GM12878 (cell line): ENCODE results near the gene CROCC. TPM values are rescaled to one million over a fixed set of nuclear protein-coding genes. Genes with fewer than 3 reads are reported as not detected.

Experiments used
- ATAC-seq: fragments of 200-7000 bp; cut with Tn5 transposase; 3 replicates; pipeline ENCODE4 v1.9.1; 2020; ENCODE audit warnings: mild to moderate bottlenecking, moderate library complexity
- BruUV-seq: library from RNA; stranded (reverse); fragments of 400-500 nt; replicated peaks from 2 replicates; lab custom pipeline; 2021; lab: Mats Ljungman, UMichigan
- CTCF ChIA-PET: fragments of 300-600 bp; sonication (Branson Sonifier 250); formaldehyde crosslinking; extraction: SDS; loops from one replicate; lab custom pipeline; 2021; ENCODE audit warnings: inconsistent platforms; lab: Yijun Ruan, JAX
- POLR2A ChIA-PET: fragments of 350-600 bp; formaldehyde crosslinking; extraction: SDS; loops from one replicate; lab custom pipeline; 2021; ENCODE audit warnings: inconsistent platforms; lab: Charles Lee
- RAD21 ChIA-PET: fragments of 300-600 bp; sonication (Branson Sonifier 250); formaldehyde crosslinking; loops from one replicate; lab custom pipeline; 2023; ENCODE audit warnings: antibody characterized with exemption; ENCODE audit not compliant: unreplicated experiment; lab: Charles Lee
- SMC1A ChIA-PET: fragments of 300-600 bp; sonication (Branson Sonifier 250); formaldehyde crosslinking; loops from one replicate; lab custom pipeline; 2023; ENCODE audit not compliant: unreplicated experiment, uncharacterized antibody; lab: Charles Lee
- DNase-seq: peaks from one replicate; pipeline ENCODE4 v3.0.0-alpha.2; 2011; ENCODE audit warnings: low read depth, low spot score
- FAIRE-seq: peaks from 3 replicates; lab custom pipeline; 2011; peaks lifted over from hg19 to GRCh38; lab: Jason Lieb, UNC
- H2AFZ ChIP-seq: 2 replicates; pipeline ENCODE4 v1.6.0; 2011; ENCODE audit warnings: low read depth, low read length, control low read depth; ENCODE audit not compliant: control insufficient read depth
- H3K27ac ChIP-seq: 2 replicates; pipeline ENCODE4 v1.5.1; 2011; ENCODE audit warnings: control low read depth; ENCODE audit not compliant: control insufficient read depth, insufficient read depth
- H3K27me3 ChIP-seq, 2 experiments: replicated peaks in 1 of 2; 2 replicates each; pipeline versions ENCODE4 v1.6.0 to v1.6.1; 2011; ENCODE audit warnings: low read length in 1 of 2; ENCODE audit not compliant: control insufficient read depth in 2 of 2, insufficient read depth in 2 of 2
- H3K36me3 ChIP-seq, 2 experiments: 2 replicates each; pipeline ENCODE4 v1.5.1; 2011; ENCODE audit warnings: low read length in 1 of 2; ENCODE audit not compliant: control insufficient read depth in 2 of 2, insufficient read depth in 2 of 2
- H3K4me1 ChIP-seq: 2 replicates; pipeline ENCODE4 v1.6.1; 2011; ENCODE audit warnings: mild to moderate bottlenecking, low read length, moderate library complexity, mixed read lengths; ENCODE audit not compliant: control insufficient read depth, insufficient read depth
- H3K4me2 ChIP-seq: 2 replicates; pipeline ENCODE4 v1.6.0; 2011; ENCODE audit warnings: control low read depth; ENCODE audit not compliant: control insufficient read depth, insufficient read depth
- H3K4me3 ChIP-seq: fragments of 200-600 bp; sonication (generic); 2 replicates; pipeline ENCODE4 v1.5.1; 2016
- H3K79me2 ChIP-seq: 2 replicates; pipeline ENCODE4 v1.6.0; 2011; ENCODE audit warnings: low read length; ENCODE audit not compliant: control insufficient read depth, insufficient read depth
- H3K9ac ChIP-seq: 2 replicates; pipeline ENCODE4 v1.8.0; 2011; ENCODE audit warnings: low read length, control low read depth, mixed read lengths; ENCODE audit not compliant: control insufficient read depth, insufficient read depth
- H3K9me3 ChIP-seq: replicated peaks from 3 replicates; pipeline ENCODE4 v1.5.1; 2011; ENCODE audit warnings: mild to moderate bottlenecking, low read length; ENCODE audit not compliant: control insufficient read depth, insufficient read depth
- H4K20me1 ChIP-seq: 2 replicates; pipeline ENCODE4 v1.6.0; 2011; ENCODE audit not compliant: control insufficient read depth, insufficient read depth
- CBFB ChIP-seq: IDR thresholded peaks from 2 replicates; pipeline ENCODE4 v1.6.1; 2016; ENCODE audit warnings: antibody characterized with exemption, low read depth
- CEBPB ChIP-seq, 2 experiments: fragments of 150-350 bp in 1 of 2; IDR thresholded peaks; 2 replicates each; pipeline ENCODE4 v1.6.1; 2012 to 2014; ENCODE audit warnings: low read depth in 2 of 2, low read length in 2 of 2, borderline replicate concordance in 1 of 2, inconsistent platforms in 1 of 2
- CHD4 ChIP-seq: fragments of 200-600 bp; sonication (generic); IDR thresholded peaks from 2 replicates; pipeline ENCODE4 v1.6.1; 2016; ENCODE audit warnings: mild to moderate bottlenecking
- NFYB ChIP-seq: IDR thresholded peaks from 2 replicates; pipeline ENCODE4 v1.6.1; 2011; ENCODE audit warnings: low read depth, mild to moderate bottlenecking, low read length, improper control_type of control experiment, moderate library complexity; ENCODE audit not compliant: insufficient read depth
- SP1 ChIP-seq: IDR thresholded peaks from one replicate; pipeline ENCODE4 v1.6.1; 2011; ENCODE audit warnings: low read depth, low read length
- SUPT20H ChIP-seq: IDR thresholded peaks from 2 replicates; pipeline ENCODE4 v1.6.1; 2011; ENCODE audit warnings: low read depth, mild to moderate bottlenecking, low read length, moderate library complexity, borderline replicate concordance; ENCODE audit not compliant: control insufficient read depth
- WRNIP1 ChIP-seq: IDR thresholded peaks from 2 replicates; pipeline ENCODE4 v1.6.1; 2011; ENCODE audit warnings: low read depth, low read length, improper control_type of control experiment, borderline replicate concordance
- WGBS: methylation state at CpG from one replicate; pipeline ENCODE4 v1.1.6; 2016; ENCODE audit warnings: low lambda C conversion rate; ENCODE audit not compliant: insufficient replicate concordance, insufficient coverage; ENCODE audit errors: missing lambda C conversion rate; 5-methylcytosine and 5-hydroxymethylcytosine counted together
- in situ Hi-C: fragments of 300-500 bp; cut with MboI; formaldehyde crosslinking; loops from 9 replicates; pipeline ENCODE4 v1.14.3; 2018; ENCODE audit warnings: mixed read lengths
- intact Hi-C: fragments of 100-400 bp; cut with micrococcal nuclease; formaldehyde crosslinking; loops from one replicate; pipeline ENCODE4 v1.14.2; 2022; ENCODE audit not compliant: unreplicated experiment
- polyA plus RNA-seq, 11 experiments: library from polyadenylated mRNA; depleted of rRNA in 4 of 11; unstranded in 6 of 11; stranded (reverse) in 5 of 11; fragments of >200 nt; fragmentation: Nextera tagmentation in 4 of 11; fragmentation: Illumina TruSeq in 1 of 11; extraction: Ambion mirVana in 4 of 11; extraction: Trizol in 1 of 11; gene quantifications; 1 replicate in 1 of 11; 2 replicates in 10 of 11; pipeline versions ENCODE4 v1.2.1 to v1.2.3, GENCODE V29; 2011 to 2016; ENCODE audit warnings: inconsistent platforms in 2 of 11, missing spikeins in 2 of 11, low read depth in 1 of 11
- total RNA-seq, 4 experiments: library from RNA; depleted of rRNA in 3 of 4; stranded (reverse); fragments of >200 nt in 3 of 4; fragmentation: Illumina TruSeq in 1 of 4; extraction: Trizol in 1 of 4; gene quantifications; 2 replicates each; pipeline versions ENCODE4 v1.2.1 to v1.2.3, GENCODE V29; 2013 to 2021
- TF ChIP-seq, protein P1 (sequence below): fragments of 450-650 bp; IDR thresholded peaks from 2 replicates; pipeline ENCODE4 v1.6.1; 2014; ENCODE audit warnings: mild to moderate bottlenecking
- TF ChIP-seq, protein P2 (sequence below): fragments of 450-650 bp; IDR thresholded peaks from 2 replicates; pipeline ENCODE4 v1.6.1; 2017; ENCODE audit warnings: mild to moderate bottlenecking, moderate library complexity

Gene CROCC
- total and polyA plus RNA-seq, 10 of the 15 experiments (the other 5 are each of a cell fraction or from before 2014, with no cell fraction given): 0.04 to 5.5 (median 2.3) TPM

DNA sequence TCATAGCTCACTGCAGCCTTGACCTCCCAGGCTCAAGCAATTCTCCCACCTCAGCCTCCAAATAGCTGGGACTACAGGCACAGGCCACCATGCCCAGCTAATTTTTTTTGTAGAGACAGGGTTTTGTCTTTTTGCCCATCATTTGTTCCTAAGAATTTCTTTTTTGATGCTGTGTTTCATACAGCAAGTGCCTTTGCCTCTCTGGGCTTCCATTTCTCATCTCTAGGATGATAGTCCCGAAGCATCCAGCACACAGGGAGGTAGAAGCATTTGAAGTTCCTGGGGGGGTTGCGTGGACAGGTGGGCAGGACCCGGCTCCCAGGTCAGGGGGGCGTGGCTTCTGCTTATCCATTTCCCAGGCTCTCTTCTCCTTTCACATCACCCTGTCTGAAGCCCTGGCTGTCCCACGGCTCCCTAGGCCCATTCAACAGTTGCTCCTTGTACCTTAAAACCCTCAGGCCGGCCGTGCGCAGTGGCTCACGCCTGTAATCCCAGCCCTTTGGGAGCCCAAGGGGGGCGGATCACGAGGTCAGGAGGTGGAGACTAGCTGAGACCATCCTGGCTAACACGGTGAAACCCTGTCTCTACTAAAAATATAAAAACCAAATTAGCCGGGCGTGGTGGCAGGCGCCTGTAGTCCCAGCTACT is 86.6 kb downstream of the CROCC start:
- CTCF ChIA-PET: interaction anchor here (1.0 kb wide), 1 partner anchor 48 kb away, joined by 3 read pairs; no protein-coding TSS in a partner anchor
- ATAC-seq (no peak), DNase-seq (no peak), FAIRE-seq (no peak)
- no peaks in the 10 kb centered on the region for H3K9me3 ChIP-seq
- H4K20me1 ChIP-seq: no peaks in the 10 kb centered on the region
- peaks cover 2% of the 10 kb centered on the region for H3K79me2 ChIP-seq
- POLR2A ChIA-PET: interaction anchor here (0.6 kb wide), 1 partner anchor 204 kb away, joined by 3 read pairs; no protein-coding TSS in a partner anchor
- no peaks in the 10 kb centered on the region; a peak in 2 of 4 replicates for H3K36me3 ChIP-seq
- H3K4me1 ChIP-seq: peaks cover 16% of the 10 kb centered on the region
- H3K9ac ChIP-seq: no peak overlapping the region
- WGBS: 83% methylated on average over 15 of the region's 15 CpGs
- in situ Hi-C loops (no loop called here), intact Hi-C loops (no loop called here)
- RAD21 ChIA-PET: interaction anchor here (1.4 kb wide), 1 partner anchor 37 kb away, joined by 3 read pairs; no protein-coding TSS in a partner anchor
- no TSS peak for BruUV-seq
- H3K4me2 ChIP-seq: no peak overlapping the region
- no peaks in the 10 kb centered on the region for H3K27me3 ChIP-seq
- H3K4me3 ChIP-seq: no peak overlapping the region
- SMC1A ChIA-PET: interaction anchor here (1.3 to 2.4 kb wide), 2 partner anchors 10 to 38 kb away, joined by 3 to 7 read pairs; no protein-coding TSS in a partner anchor
- no peak overlapping the region for H3K27ac ChIP-seq
- no peak for TF ChIP-seq CBFB
- no peak for TF ChIP-seq SP1
- TF ChIP-seq WRNIP1: no peak
- no peak for TF ChIP-seq NFYB
- TF ChIP-seq, protein P1, sequence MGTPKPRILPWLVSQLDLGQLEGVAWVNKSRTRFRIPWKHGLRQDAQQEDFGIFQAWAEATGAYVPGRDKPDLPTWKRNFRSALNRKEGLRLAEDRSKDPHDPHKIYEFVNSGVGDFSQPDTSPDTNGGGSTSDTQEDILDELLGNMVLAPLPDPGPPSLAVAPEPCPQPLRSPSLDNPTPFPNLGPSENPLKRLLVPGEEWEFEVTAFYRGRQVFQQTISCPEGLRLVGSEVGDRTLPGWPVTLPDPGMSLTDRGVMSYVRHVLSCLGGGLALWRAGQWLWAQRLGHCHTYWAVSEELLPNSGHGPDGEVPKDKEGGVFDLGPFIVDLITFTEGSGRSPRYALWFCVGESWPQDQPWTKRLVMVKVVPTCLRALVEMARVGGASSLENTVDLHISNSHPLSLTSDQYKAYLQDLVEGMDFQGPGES: no peak
- no peak for TF ChIP-seq CEBPB (IDR thresholded peaks at IDR 0.05; ENCODE audit: borderline replicate concordance in 1 of 2, low read depth in 2 of 2, low read length in 2 of 2)
- no peak for TF ChIP-seq SUPT20H
- TF ChIP-seq, protein P2, sequence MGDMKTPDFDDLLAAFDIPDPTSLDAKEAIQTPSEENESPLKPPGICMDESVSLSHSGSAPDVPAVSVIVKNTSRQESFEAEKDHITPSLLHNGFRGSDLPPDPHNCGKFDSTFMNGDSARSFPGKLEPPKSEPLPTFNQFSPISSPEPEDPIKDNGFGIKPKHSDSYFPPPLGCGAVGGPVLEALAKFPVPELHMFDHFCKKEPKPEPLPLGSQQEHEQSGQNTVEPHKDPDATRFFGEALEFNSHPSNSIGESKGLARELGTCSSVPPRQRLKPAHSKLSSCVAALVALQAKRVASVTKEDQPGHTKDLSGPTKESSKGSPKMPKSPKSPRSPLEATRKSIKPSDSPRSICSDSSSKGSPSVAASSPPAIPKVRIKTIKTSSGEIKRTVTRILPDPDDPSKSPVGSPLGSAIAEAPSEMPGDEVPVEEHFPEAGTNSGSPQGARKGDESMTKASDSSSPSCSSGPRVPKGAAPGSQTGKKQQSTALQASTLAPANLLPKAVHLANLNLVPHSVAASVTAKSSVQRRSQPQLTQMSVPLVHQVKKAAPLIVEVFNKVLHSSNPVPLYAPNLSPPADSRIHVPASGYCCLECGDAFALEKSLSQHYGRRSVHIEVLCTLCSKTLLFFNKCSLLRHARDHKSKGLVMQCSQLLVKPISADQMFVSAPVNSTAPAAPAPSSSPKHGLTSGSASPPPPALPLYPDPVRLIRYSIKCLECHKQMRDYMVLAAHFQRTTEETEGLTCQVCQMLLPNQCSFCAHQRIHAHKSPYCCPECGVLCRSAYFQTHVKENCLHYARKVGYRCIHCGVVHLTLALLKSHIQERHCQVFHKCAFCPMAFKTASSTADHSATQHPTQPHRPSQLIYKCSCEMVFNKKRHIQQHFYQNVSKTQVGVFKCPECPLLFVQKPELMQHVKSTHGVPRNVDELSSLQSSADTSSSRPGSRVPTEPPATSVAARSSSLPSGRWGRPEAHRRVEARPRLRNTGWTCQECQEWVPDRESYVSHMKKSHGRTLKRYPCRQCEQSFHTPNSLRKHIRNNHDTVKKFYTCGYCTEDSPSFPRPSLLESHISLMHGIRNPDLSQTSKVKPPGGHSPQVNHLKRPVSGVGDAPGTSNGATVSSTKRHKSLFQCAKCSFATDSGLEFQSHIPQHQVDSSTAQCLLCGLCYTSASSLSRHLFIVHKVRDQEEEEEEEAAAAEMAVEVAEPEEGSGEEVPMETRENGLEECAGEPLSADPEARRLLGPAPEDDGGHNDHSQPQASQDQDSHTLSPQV: no peak
- no peak for TF ChIP-seq CHD4
- H2AFZ ChIP-seq: no peak overlapping the region
